ENCODE results near the gene NSMF.
"Not testable (repeated sequence)": the region's sequence is repeated elsewhere in the genome, so short reads cannot be mapped to it uniquely, and the experiment has no call there.

NSMF gene

GRCh38 chr9:137477778-137478612, 18.9 kb upstream of the NSMF start:
- no peak for DNase-seq (ENCODE audit: extremely low read depth in 1 of 2, low read depth in 1 of 2)

GRCh38 chr9:137476856-137477255, 17.7 kb upstream of the NSMF start:
- DNase-seq (ENCODE audit: extremely low read depth in 1 of 2, low read depth in 1 of 2): no peak

- DNase-seq (ENCODE audit: extremely low read depth in 1 of 2, low read depth in 1 of 2): no peak
Observed at GRCh38 chr9:137475666-137476065, 16.5 kb upstream of the NSMF start.

GRCh38 chr9:137474271-137474670, 15.1 kb upstream of the NSMF start:
- DNase-seq (ENCODE audit: extremely low read depth in 1 of 2, low read depth in 1 of 2): no peak

GRCh38 chr9:137470785-137471184, 11.7 kb upstream of the NSMF start:
- DNase-seq (ENCODE audit: extremely low read depth in 1 of 2, low read depth in 1 of 2): no peak

GRCh38 chr9:137467896-137468295, 8.8 kb upstream of the NSMF start:
- DNase-seq (ENCODE audit: extremely low read depth in 1 of 2, low read depth in 1 of 2): no peak

- DNase-seq (ENCODE audit: extremely low read depth in 1 of 2, low read depth in 1 of 2): no peak
Observed at GRCh38 chr9:137467161-137467581, 8.0 kb upstream of the NSMF start.

- not testable (repeated sequence) for DNase-seq (ENCODE audit: extremely low read depth in 1 of 2, low read depth in 1 of 2)
Observed at GRCh38 chr9:137466389-137467085, 7.4 kb upstream of the NSMF start.

GRCh38 chr9:137465720-137466388, 6.7 kb upstream of the NSMF start:
- no peak for DNase-seq (ENCODE audit: extremely low read depth in 1 of 2, low read depth in 1 of 2)

GRCh38 chr9:137465000-137465719, 6.0 kb upstream of the NSMF start:
- DNase-seq (ENCODE audit: extremely low read depth in 1 of 2, low read depth in 1 of 2): no peak

- DNase-seq (ENCODE audit: extremely low read depth in 1 of 2, low read depth in 1 of 2): no peak
Observed at GRCh38 chr9:137464291-137464999, 5.3 kb upstream of the NSMF start.

GRCh38 chr9:137463931-137464290, 4.8 kb upstream of the NSMF start:
- DNase-seq (ENCODE audit: extremely low read depth in 1 of 2, low read depth in 1 of 2): no peak

GRCh38 chr9:137462986-137463930, 4.1 kb upstream of the NSMF start:
- DNase-seq (ENCODE audit: extremely low read depth in 1 of 2, low read depth in 1 of 2): no peak

- DNase-seq (ENCODE audit: extremely low read depth in 1 of 2, low read depth in 1 of 2): no peak
Observed at GRCh38 chr9:137462396-137462985, 3.4 kb upstream of the NSMF start.

GRCh38 chr9:137461663-137462395, 2.7 kb upstream of the NSMF start:
- peak; percentile 86 to 90 for DNase-seq (ENCODE audit: extremely low read depth in 1 of 2, low read depth in 1 of 2)

- DNase-seq (ENCODE audit: extremely low read depth in 1 of 2, low read depth in 1 of 2): no peak
Observed at GRCh38 chr9:137461316-137461662, 2.2 kb upstream of the NSMF start.

GRCh38 chr9:137460363-137461315, 1.5 kb upstream of the NSMF start:
- no peak for DNase-seq (ENCODE audit: extremely low read depth in 1 of 2, low read depth in 1 of 2)

Measured in stimulated activated CD8-positive, alpha-beta memory T cell treated with anti-CD3 and anti-CD28 coated beads, Interleukin-7, amount 100 ng/mL, for 48 hours (primary cell).